Activated CD4-positive, alpha-beta T cell treated with anti-CD3 and anti-CD28 coated beads, Interleukin-2, amount 50 U/mL, for 24 hours (primary cell): ENCODE measurements around the gene VPS52.

Source experiments
- DNase-seq, 2 donors: peaks; one replicate each; pipeline ENCODE4 v3.0.0-alpha.2; 2020; ENCODE audit warnings: low read depth in 1 of 2, low spot score in 1 of 2

Gene VPS52

GRCh38 chr6:33271468-33272274 lies at the start of gene VPS52, which contains the start of gene RPS18:
Gene VPS52, minus strand, starts transcription at chr6:33271876. Its CDS starts 201 bp downstream, at chr6:33271675.
Gene RPS18, plus strand, starts transcription at chr6:33272075. Its CDS starts 45 bp downstream, at chr6:33272120.
- DNase-seq = peak; percentile 81 to 95

- no peak for DNase-seq
These were observed 49.6 kb upstream of the VPS52 start for GRCh38 chr6:33321227-33321626.

GRCh38 chr6:33320315-33321181 lies 48.9 kb upstream of the VPS52 start:
- no peak for DNase-seq

GRCh38 chr6:33319939-33320314 lies 48.3 kb upstream of the VPS52 start:
- no peak for DNase-seq

GRCh38 chr6:33318426-33319073 lies 46.9 kb upstream of the VPS52 start:
- no peak for DNase-seq

- DNase-seq = peak; percentile 91 to 95
These were observed 46.2 kb upstream of the VPS52 start, which contains the start of gene ZBTB22 for GRCh38 chr6:33317669-33318425. Gene ZBTB22, minus strand, starts transcription at chr6:33317744. Its CDS starts 828 bp downstream, at chr6:33316916.

- no peak for DNase-seq
These were observed 45.7 kb upstream of the VPS52 start for GRCh38 chr6:33317419-33317668.

GRCh38 chr6:33316603-33317418 lies 45.1 kb upstream of the VPS52 start:
- no peak for DNase-seq

GRCh38 chr6:33315793-33316602 lies 44.3 kb upstream of the VPS52 start:
- DNase-seq = no peak

GRCh38 chr6:33314943-33315792 lies 43.5 kb upstream of the VPS52 start:
- no peak for DNase-seq

GRCh38 chr6:33314515-33314942 lies 42.9 kb upstream of the VPS52 start:
- DNase-seq = peak in 1 of 2 donors; percentile 38

GRCh38 chr6:33313709-33314514 lies 42.2 kb upstream of the VPS52 start, which contains the start of gene TAPBP:
Gene TAPBP, minus strand, starts transcription at chr6:33314078. Its CDS starts 37 bp downstream, at chr6:33314041.
- DNase-seq = peak; percentile 67 to 87

GRCh38 chr6:33313105-33313708 lies 41.5 kb upstream of the VPS52 start:
- peak in 1 of 2 donors; percentile 32 for DNase-seq

- DNase-seq = peak; percentile 46 to 76
These were observed 40.9 kb upstream of the VPS52 start for GRCh38 chr6:33312361-33313104.

GRCh38 chr6:33306356-33306755 lies 34.7 kb upstream of the VPS52 start:
- no peak for DNase-seq

GRCh38 chr6:33305052-33305451 lies 33.4 kb upstream of the VPS52 start:
- no peak for DNase-seq
